Measurements from ENCODE around the gene RBMS3. TPM values are rescaled to one million over a fixed set of nuclear protein-coding genes. Genes with fewer than 3 reads are reported as not detected.

The RBMS3 gene
- total and polyA plus RNA-seq, 2 of the 8 experiments (the other 6 are each of a cell fraction or from before 2014, with no cell fraction given), result 3.7 to 6.9 TPM

DNA sequence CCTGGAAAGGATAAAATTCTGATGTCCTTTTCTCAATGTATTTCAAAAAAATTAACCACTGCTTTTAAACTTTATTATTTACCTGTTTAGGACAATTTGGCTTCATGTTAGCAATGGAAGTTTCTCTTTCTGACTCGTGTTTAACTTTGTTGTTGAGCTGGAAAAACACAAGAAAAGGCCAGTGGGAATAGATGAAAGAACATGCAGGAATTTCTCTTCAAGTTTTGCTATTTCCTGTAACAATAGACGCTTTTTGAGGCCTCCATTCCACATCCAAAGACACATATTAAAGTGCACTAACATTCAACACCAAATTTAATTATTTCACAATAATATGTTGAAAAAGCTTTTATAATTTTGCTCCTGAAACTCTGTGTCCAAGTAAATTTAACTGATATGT, 9.7 kb downstream of the RBMS3 start:
- Histone ChIP-seq H4K91ac (replicated peaks; ENCODE audit: insufficient read length, low read length) (no peak overlapping the region), H2BK120ac (replicated peaks; ENCODE audit: low read depth, low read length) (no peak overlapping the region), H2BK12ac (ENCODE audit: low read depth, low read length) (no peak overlapping the region), H4K5ac (ENCODE audit: insufficient read length, low read depth, low read length) (no peak overlapping the region), H3K27me3 (replicated peaks in 1 of 4; ENCODE audit: control insufficient read depth in 3 of 4, extremely low read depth in 1 of 4, insufficient read depth in 3 of 4, low read length in 3 of 4) (no peaks in the 10 kb centered on the region), H2BK15ac (ENCODE audit: low read length) (no peak overlapping the region), H2BK20ac (ENCODE audit: low read length) (no peak overlapping the region), H3K79me1 (ENCODE audit: low read depth, low read length) (no peaks in the 10 kb centered on the region), H3K27ac (ENCODE audit: low read depth, low read length) (no peak overlapping the region), H4K20me1 (replicated peaks in 1 of 2; ENCODE audit: control insufficient read depth in 1 of 2, insufficient read depth in 2 of 2, low read length in 2 of 2) (no peaks in the 10 kb centered on the region), H3K36me3 (ENCODE audit: control insufficient read depth in 2 of 4, insufficient read depth in 4 of 4, low read length in 3 of 4) (no peaks in the 10 kb centered on the region), H3K4ac (replicated peaks; ENCODE audit: insufficient read length, low read depth, low read length) (no peak overlapping the region), H2AFZ (ENCODE audit: low read length) (no peak overlapping the region), H3K23me2 (ENCODE audit: low read depth, low read length) (no peaks in the 10 kb centered on the region), H2BK5ac (ENCODE audit: low read depth, low read length) (no peak overlapping the region), H3K79me2 (ENCODE audit: control insufficient read depth in 1 of 2, insufficient read depth in 2 of 2, low read length in 2 of 2) (no peaks in the 10 kb centered on the region), H3K4me3 (ENCODE audit: extremely low read depth in 1 of 4, insufficient read depth in 2 of 4, low read depth in 3 of 4, low read length in 4 of 4) (no peak overlapping the region), H3K18ac (ENCODE audit: extremely low read depth, low read length) (no peak overlapping the region), H3K4me1 (replicated peaks in 1 of 4; ENCODE audit: control insufficient read depth in 3 of 4, insufficient read depth in 4 of 4, low read length in 3 of 4) (peaks cover 0 to 4% (median 4%) of the 10 kb centered on the region in 4 experiments; a peak in 5 of 7 replicates), H3K14ac (ENCODE audit: insufficient read length) (no peak overlapping the region), H3K56ac (replicated peaks; ENCODE audit: insufficient read length, low read depth, low read length) (no peak overlapping the region), H4K8ac (ENCODE audit: extremely low read depth, insufficient read depth, low read length) (no peak overlapping the region), H3K9me3 (ENCODE audit: insufficient read depth in 2 of 2, low read depth in 1 of 2, low read length in 1 of 2) (no peaks in the 10 kb centered on the region), H2AK5ac (ENCODE audit: low read depth, low read length) (no peak overlapping the region), H3K4me2 (ENCODE audit: insufficient read depth in 1 of 2, low read depth in 2 of 2, low read length in 2 of 2) (no peak overlapping the region), H3K23ac (ENCODE audit: insufficient read length) (no peak overlapping the region), H3K9ac (replicated peaks in 1 of 4; ENCODE audit: extremely low read depth in 1 of 4, low read depth in 3 of 4, low read length in 3 of 4) (no peak overlapping the region)
- DNase-seq (ENCODE audit: low read depth in 1 of 2, low spot score in 2 of 2) (no peak), FAIRE-seq (no peak)
- TF ChIP-seq TAF1 (IDR thresholded peaks at IDR 0.05; ENCODE audit: low read depth, low read length) (no peak), CBX5 (IDR thresholded peaks at IDR 0.05; ENCODE audit: low read depth, low read length) (no peak), FOSL1 (IDR thresholded peaks at IDR 0.05; ENCODE audit: insufficient read depth, low read depth, low read length) (no peak)
- CTCF ChIA-PET (ENCODE audit: partially characterized antibody), result interaction anchor here (0.6 kb wide), 1 partner anchor 11 kb away, joined by 3 read pairs; no protein-coding TSS in a partner anchor
- 55% methylated on average over 2 of the region's 2 CpGs; no CpG with 5 or more reads in 1 of the 2 experiments for WGBS, 2 experiments (ENCODE audit: extremely low coverage in 1 of 2, insufficient coverage in 1 of 2, insufficient read length in 1 of 2, insufficient replicate concordance in 2 of 2, low coverage in 1 of 2, low lambda C conversion rate in 2 of 2, missing lambda C conversion rate in 1 of 2)
- POLR2A ChIA-PET (ENCODE audit: partially characterized antibody), result no interaction called here
